HG03571 (cell line): ENCODE measurements around the gene KIRREL1.

Source experiments
- ATAC-seq: cut with Tn5 transposase; IDR thresholded peaks from one replicate; pipeline ENCODE4 v1.9.1; 2021; ENCODE audit not compliant: unreplicated experiment

Gene KIRREL1

GRCh38 chr1:158005224-158005623 is 11.8 kb downstream of the KIRREL1 start:
- no peak for ATAC-seq

DNA sequence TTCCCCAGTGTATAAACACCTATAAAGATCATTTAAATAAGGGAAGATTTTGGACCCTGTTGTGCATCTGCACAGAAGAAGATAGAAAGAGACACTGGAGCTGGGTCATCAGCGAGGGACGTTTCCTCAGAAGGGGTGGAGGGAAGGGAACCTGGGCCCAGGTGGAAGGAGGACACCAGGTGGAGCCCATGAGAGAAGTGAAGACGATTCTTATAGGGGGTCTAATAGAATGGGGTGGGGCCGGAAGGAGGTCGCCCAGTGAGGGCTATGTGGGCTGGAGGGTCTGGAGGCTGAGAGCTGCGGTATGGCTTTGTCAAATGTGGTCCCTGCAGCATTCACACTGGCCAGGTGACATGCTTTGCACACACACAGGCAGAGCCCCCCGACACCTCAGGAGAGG is 13.7 kb downstream of the KIRREL1 start:
- ATAC-seq, result no peak

DNA sequence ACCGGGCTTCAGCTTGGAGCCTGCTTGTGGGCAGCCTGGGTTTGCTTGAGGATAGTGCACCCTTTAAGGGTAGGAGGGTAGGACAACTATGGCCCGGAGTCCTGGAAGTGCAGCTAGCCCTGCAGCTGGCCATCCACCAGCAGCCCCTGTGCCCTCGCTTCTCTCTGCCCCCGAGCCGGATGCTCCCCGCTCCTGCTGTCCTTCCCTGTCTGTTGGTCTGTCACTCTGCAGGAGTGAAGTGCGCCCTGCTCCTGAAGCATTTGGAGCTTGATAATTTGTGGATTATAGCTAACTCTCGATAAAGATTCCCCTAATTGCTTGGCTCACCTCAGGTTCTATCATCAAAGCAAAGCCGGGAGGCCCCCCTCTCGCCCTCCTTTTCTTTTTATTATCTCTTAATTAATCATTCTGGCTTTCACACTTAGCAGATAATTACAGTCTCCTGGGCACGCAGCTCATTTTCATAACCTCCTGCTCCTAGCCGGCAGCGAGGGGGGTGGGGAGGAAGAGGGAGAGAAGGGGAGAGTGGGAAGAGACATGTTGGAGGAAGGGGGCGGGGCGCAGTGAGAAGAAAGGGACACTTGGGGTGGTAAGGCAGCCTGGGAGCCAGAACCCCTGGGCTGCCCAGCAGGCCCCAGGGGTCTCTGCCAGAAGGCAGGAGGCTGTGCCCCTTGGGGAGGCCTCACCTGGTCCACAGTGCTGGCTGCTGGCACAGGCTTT is 14.4 kb downstream of the KIRREL1 start:
- ATAC-seq, result no peak

- ATAC-seq, result no peak
These were observed 15.2 kb downstream of the KIRREL1 start for GRCh38 chr1:158008630-158009029.

DNA sequence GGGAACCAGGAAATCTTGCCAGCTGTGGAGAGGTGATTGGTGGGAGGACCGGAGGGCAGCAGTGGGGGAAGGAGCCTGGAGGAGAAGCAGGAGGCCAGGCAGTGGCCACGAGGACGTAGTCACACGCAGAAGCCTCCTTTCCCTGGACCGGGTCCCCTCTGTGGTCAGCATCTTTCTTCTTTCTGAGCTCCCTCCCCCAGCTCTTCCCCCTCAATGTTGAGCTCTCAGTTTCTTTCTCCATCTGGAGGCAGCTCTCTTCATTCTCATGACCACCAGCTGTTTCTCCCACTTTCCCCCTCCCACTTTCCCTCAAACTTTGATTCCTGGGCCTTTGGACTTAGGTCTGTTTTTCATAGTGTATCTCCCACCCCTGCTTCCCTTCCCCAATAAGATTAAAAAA is 18.3 kb downstream of the KIRREL1 start:
- ATAC-seq, result no peak

- no peak for ATAC-seq
These were observed 20.6 kb downstream of the KIRREL1 start for GRCh38 chr1:158013840-158014730.

DNA sequence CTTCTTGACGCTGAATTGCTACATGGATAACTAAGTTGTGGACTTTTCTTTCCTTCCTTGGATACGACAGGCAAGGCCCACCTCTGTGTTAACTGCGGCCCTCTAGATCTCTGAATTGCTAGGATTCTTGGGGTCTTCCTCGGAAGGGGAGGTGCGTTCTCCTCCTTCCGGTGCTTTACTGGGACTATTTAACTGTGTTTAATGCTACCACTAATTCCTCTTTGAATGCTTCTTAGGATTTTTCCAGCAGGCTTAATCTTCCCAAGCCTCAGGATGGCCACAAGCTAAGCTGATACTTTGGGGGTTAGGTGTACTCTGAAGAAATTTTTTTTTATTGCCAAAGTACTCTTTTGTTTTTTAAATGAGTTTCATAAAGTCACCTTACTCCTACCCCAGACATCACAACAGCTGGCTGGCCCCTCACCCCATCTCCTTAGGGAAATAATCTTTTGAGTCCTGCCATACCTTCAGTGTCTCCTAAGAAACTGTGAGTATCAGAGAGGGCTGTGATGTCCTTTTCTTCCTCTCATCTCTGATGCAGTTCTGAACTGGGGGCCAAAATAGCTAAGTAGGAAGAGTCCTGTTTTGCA is 21.4 kb downstream of the KIRREL1 start:
- no peak for ATAC-seq

GRCh38 chr1:158016651-158017335 is 23.3 kb downstream of the KIRREL1 start:
- no peak for ATAC-seq

DNA sequence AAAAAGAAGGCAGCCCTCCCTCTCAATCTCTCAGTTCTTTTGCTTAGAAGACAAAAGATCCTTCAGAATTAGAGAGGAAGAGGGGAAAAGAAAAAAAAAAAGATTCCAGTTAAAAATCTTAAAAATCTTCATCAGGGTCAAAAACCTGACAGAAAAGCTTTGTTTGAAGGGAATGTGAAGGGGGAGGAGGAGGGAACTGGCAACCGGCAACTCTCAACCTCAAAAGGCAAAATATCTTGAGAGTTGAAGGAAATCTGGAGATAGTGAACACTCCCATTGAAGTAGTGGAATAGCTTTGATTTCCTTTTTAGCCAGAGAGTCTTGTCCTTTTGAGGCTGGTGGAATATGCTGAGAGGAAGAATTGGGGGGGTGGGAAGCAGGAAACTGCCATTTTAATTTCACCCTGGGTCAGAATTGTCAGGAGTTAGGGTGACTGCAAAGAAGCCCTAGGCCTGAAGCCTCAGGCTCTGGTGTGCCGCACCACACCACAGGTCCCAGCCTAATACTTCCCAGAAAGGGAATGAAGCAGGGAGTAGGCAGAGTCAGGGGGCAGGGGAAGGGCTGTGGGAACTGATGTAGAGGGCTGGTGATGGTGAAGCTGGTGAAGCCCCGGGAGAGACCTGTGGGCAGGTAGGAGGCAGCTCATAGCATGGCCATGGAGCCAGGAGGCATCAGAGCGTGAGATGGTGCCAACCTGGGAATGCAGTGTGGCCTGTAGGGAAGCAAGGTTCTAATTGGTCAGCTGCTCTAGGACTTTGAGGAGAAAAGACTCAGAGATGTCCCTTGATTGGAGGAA is 24.6 kb downstream of the KIRREL1 start:
- ATAC-seq, result no peak

DNA sequence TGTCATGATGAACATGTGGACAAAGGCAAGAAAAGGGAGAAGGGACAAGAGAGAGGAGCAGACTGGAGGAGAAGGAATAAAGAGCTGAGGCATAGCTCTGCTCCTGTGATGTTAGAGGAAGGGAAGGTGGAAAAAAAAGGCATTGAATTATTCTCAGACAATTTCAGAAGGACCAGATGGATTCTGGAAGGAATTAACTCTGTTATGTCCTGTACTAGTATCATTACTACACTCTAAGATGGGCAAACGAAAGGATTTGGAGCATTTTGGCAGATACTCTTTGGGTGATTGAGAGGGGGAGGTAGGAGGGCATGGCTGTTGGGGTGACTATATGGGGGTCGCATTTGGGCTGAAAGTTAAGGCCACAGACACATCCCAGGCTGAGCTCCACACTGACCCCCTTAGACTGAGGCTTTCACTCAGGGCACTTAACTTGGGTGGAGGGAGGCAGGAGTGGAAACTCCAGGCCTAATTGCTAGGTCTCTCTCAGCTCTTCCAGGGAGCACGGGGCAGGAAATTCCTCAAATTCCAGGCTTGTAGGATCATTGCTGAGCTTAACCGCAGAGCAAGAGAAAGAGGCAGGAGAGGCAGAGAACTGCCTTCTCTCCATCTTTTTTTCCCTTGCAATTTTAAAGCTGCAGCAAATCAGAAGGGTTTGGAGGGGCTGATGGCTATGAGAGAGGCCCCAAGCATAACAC is 25.9 kb downstream of the KIRREL1 start:
- ATAC-seq, result no peak

DNA sequence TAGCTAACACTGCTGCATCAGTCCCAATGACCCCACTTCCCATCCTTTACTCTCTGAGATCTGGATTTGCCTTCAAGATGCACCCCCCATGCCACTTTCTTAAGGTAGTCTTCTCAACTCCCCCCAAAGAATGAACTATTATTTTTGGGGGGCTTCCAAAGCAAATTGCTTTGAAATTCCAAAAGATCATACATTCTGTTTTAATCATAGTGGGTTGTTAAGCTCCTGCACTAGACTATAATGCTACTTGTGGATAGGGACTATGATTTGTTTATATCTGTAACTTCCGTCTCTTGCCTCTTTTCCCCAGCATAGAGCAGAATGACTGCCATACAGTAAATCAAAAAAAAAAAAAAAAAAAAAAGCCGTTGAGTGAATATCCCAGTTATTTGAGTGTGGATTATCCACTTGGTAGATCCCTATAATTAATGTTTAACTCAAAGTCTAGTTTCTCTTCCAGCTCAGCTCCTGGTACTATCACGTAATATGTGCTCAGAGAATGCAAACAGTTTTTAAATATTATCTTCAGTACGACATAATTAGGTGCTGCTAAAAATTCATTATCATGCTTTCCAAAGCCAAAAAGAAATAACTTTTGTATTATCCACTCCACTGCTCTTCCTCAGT is 26.9 kb downstream of the KIRREL1 start:
- no peak for ATAC-seq

DNA sequence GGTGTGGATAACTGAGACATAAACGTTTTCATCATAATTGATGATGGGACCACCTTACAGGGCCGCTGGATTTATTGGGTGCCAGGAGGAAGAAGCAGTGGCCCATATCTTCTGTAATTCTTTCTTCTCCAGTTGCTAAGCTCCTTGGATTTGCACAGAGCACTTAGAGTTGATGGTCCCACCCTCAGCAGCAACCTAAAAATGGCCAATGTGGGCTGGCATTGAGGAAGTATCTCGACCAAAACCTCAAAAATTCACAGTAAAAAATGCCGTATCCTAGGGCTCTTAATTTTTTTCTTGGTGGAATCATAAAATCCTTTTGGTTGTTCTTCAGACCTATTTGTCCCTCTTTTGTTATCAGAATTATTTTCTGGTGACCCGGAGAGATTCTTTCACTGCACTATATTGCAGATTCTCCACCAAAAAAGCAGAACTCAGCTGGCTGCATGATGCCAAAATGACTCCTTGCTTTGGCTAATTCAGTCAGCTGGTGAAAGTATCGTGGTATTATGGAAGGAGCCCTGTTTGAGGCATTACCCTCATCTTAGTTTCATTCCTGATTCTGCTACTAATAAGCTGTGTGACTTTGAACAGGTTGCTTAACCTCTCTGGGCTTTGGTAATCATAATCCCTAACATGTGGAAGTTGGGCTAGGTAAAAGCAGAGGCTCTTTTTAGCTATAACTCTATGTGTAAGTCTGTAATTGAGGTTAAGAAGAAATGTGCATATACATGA is 27.6 kb downstream of the KIRREL1 start:
- ATAC-seq, result no peak

GRCh38 chr1:158021721-158022120 is 28.3 kb downstream of the KIRREL1 start:
- no peak for ATAC-seq

DNA sequence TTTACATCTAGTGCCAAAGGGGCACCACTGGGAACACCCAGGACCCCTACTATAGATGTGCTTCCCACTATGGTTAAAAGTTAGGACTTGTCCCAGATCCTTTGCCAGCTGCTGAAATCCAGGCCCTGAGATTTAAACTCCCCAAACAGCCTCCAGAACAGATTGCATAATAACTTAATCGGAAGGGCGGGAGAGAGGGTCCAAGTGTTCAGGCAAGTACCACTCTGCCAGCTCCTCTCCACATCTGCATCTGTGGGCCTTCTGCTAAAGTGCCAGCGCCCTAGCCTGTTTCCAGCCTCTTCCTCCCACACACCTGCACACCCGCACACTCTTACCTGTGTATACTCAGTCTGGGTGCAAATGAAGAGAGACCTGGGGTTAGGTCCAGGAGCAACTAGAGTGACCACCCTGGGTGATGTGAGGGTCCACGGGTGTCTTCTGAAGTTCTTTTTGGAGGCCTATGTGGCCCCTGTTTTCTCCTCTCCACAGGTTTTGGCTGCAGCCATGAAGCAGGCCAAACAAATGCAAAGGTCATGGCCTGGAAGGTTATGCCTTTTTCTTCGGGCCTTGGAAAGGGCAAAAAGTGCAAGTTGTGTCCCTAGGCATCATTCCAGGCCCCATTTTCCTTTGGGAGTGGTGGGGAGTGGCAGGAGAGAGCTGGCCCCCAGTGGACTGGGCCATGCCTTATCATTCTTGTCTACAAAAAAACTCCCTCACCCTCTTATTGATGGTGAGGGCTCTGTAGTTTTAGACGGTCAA is 29.3 kb downstream of the KIRREL1 start:
- no peak for ATAC-seq

DNA sequence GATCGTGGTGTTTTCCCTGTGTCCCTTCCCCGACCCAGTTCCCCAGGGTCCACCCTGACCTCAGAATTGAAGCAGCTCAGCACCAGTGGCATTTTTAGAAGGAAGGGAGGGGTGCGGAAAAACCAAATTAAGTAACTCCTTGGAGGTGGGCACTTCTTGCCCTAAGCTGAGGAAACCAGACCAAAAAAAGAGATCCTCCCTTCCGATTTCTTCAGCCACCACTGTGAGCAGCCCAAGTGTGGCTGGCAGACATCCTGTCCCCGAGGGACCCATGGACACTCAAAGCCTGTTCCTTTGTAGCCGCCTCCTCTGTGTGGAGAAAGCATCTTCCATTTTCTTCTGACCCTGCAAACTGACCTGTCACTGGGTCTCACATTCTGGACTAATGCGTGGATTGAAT is 31.3 kb downstream of the KIRREL1 start:
- no peak for ATAC-seq

DNA sequence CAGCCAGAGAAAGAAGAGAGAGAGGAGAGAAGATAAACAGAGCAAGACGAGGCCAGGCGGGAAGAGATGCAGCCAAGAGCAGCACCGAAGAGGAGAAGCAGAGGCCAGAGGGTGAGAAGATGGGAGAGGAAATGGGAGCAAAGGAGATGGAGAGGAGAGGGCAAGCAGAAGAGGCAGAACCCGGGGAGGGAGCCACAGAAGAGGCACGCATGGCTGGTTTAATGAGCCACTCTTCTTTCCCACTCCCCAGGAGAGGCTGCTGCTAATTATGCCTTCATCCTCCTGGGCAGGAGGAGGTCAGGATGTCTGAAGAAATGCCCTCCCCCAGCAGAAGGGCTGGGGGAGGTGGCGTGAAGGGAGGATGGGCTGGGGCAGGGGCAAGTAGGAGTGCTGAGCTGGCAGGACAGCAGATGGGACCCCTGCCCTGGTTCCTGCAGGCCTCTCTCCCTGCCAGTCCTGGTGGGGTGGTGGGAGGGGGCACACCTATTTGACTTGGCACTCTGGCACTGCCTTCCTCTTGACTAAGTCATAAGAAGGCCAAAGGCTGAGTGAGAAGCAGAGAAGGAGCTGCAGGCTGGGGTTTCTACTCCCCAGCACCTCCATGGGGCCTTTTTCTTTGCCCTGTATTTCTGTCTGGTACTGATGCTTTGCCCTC is 32.3 kb downstream of the KIRREL1 start:
- no peak for ATAC-seq

DNA sequence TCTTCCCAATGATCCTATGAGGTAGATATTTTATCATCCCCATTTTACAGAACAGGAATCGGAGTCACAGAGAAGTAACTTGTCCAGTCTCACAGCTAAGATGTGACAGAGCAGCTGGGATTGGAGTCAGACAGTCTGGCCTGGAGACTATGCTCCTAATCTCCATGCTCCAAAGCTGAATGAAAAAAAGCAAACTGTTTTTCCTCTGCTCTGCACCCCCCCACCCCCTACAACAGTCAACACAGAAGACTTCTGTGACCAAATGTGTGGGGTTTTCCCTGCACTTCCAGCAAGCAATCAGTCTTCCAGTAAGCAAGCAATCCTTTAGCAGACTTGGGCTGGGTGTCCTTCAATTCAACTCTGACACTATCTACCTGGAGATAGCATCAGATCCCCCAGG is 33.2 kb downstream of the KIRREL1 start:
- no peak for ATAC-seq

- ATAC-seq, result no peak
These were observed 34.1 kb downstream of the KIRREL1 start for GRCh38 chr1:158027508-158027907.
